ENCODE results near the gene ARRB1. TPM values are rescaled to one million over a fixed set of nuclear protein-coding genes. Genes with fewer than 3 reads are reported as not detected.

The ARRB1 gene
- total RNA-seq, 4 donors from 2014 or later: 41.1 to 102 (median 76.7) TPM

- WGBS: 80% methylated on average over 1 of the region's 2 CpGs
- DNase-seq (ENCODE audit: extremely low spot score): no peak
- Histone ChIP-seq H3K9me3 (no peaks in the 10 kb centered on the region), H3K36me3 (no peaks in the 10 kb centered on the region), H3K27me3 (no peaks in the 10 kb centered on the region), H3K4me3 (peak overlapping the region in 3 of 4 donors; percentile 44 to 61 (median 47)), H3K27ac (replicated peaks in 1 of 4) (peak overlapping the region; percentile 85 to 94 (median 90)), H3K4me1 (peaks cover 63 to 99% (median 97%) of the 10 kb centered on the region in 4 donors)
- TF ChIP-seq EP300 (IDR thresholded peaks at IDR 0.05) (no peak), POLR2A (IDR thresholded peaks at IDR 0.05; ENCODE audit: low read depth) (no peak), CTCF (IDR thresholded peaks at IDR 0.05) (no peak), POLR2AphosphoS5 (IDR thresholded peaks at IDR 0.05) (no peak)
- intact Hi-C loops (cut with DNase I): no loop called here
Measured at GRCh38 chr11:75312346-75312745, 39.1 kb downstream of the ARRB1 start.

- intact Hi-C loops (cut with DNase I): no loop called here
- DNase-seq (ENCODE audit: extremely low spot score): peak; percentile 96
- Histone ChIP-seq H3K4me1 (peaks cover 66 to 99% (median 97%) of the 10 kb centered on the region in 4 donors), H3K9me3 (no peaks in the 10 kb centered on the region), H3K36me3 (peaks cover 0 to 1% (median 0%) of the 10 kb centered on the region in 4 donors), H3K27me3 (no peaks in the 10 kb centered on the region), H3K4me3 (peak overlapping the region; percentile 44 to 61 (median 46)), H3K27ac (replicated peaks in 1 of 4) (peak overlapping the region; percentile 85 to 94 (median 90))
- 34% methylated on average over 12 of the region's 13 CpGs for WGBS
- TF ChIP-seq CTCF (IDR thresholded peaks at IDR 0.05): peak in 1 of 3 experiments; percentile 3
- no peak for TF ChIP-seq POLR2A (IDR thresholded peaks at IDR 0.05; ENCODE audit: low read depth)
- TF ChIP-seq EP300 (IDR thresholded peaks at IDR 0.05): peak; percentile 72
- TF ChIP-seq POLR2AphosphoS5 (IDR thresholded peaks at IDR 0.05): peak; percentile 90 to 91
Measured at GRCh38 chr11:75311858-75312288, 39.6 kb downstream of the ARRB1 start.

- no peak for DNase-seq (ENCODE audit: extremely low spot score)
- Histone ChIP-seq H3K36me3 (peaks cover 0 to 4% (median 0%) of the 10 kb centered on the region in 4 donors), H3K27ac (replicated peaks in 1 of 4) (peak overlapping the region; percentile 85 to 94 (median 90)), H3K4me1 (peaks cover 75 to 95% (median 93%) of the 10 kb centered on the region in 4 donors), H3K27me3 (no peaks in the 10 kb centered on the region), H3K9me3 (no peaks in the 10 kb centered on the region), H3K4me3 (no peak overlapping the region)
- TF ChIP-seq POLR2AphosphoS5 (IDR thresholded peaks at IDR 0.05): no peak
- 76% methylated on average over 4 of the region's 4 CpGs for WGBS
- intact Hi-C loops (cut with DNase I): no loop called here
Measured at GRCh38 chr11:75308986-75309385, 42.5 kb downstream of the ARRB1 start.

GRCh38 chr11:75308116-75308515 is 43.3 kb downstream of the ARRB1 start:
- Histone ChIP-seq H3K4me1 (peaks cover 67 to 95% (median 90%) of the 10 kb centered on the region in 4 donors), H3K27me3 (no peaks in the 10 kb centered on the region), H3K36me3 (peaks cover 0 to 4% (median 0%) of the 10 kb centered on the region in 4 donors), H3K4me3 (no peak overlapping the region), H3K27ac (replicated peaks in 1 of 4) (peak overlapping the region; percentile 85 to 94 (median 90)), H3K9me3 (no peaks in the 10 kb centered on the region)
- TF ChIP-seq EP300 (IDR thresholded peaks at IDR 0.05): no peak
- no peak for DNase-seq (ENCODE audit: extremely low spot score)
- intact Hi-C loops (cut with DNase I): no loop called here
- WGBS: 68% methylated on average over 7 of the region's 7 CpGs

GRCh38 chr11:75307058-75307457 is 44.4 kb downstream of the ARRB1 start:
- WGBS: 81% methylated on average over 3 of the region's 3 CpGs
- Histone ChIP-seq H3K27ac (replicated peaks in 1 of 4) (peak overlapping the region; percentile 85 to 94 (median 90)), H3K4me3 (no peak overlapping the region), H3K36me3 (peaks cover 0 to 4% (median 0%) of the 10 kb centered on the region in 4 donors), H3K4me1 (peaks cover 64 to 94% (median 89%) of the 10 kb centered on the region in 4 donors), H3K27me3 (no peaks in the 10 kb centered on the region), H3K9me3 (no peaks in the 10 kb centered on the region)
- intact Hi-C loops (cut with DNase I): no loop called here
- TF ChIP-seq EP300 (IDR thresholded peaks at IDR 0.05) (no peak), POLR2A (IDR thresholded peaks at IDR 0.05; ENCODE audit: low read depth) (no peak), POLR2AphosphoS5 (IDR thresholded peaks at IDR 0.05) (no peak), CTCF (IDR thresholded peaks at IDR 0.05) (no peak)
- no peak for DNase-seq (ENCODE audit: extremely low spot score)

GRCh38 chr11:75306529-75306928 is 44.9 kb downstream of the ARRB1 start:
- Histone ChIP-seq H3K4me3 (peak overlapping the region in 3 of 4 donors; percentile 18 to 29 (median 23)), H3K27ac (replicated peaks in 1 of 4) (peak overlapping the region; percentile 85 to 94 (median 90))
- DNase-seq (ENCODE audit: extremely low spot score): no peak

More at GRCh38 chr11:75306529-75306928, 44.9 kb downstream of the ARRB1 start:
- WGBS: 77% methylated on average over 10 of the region's 10 CpGs
- TF ChIP-seq POLR2AphosphoS5 (IDR thresholded peaks at IDR 0.05): no peak
- TF ChIP-seq CTCF (IDR thresholded peaks at IDR 0.05): no peak
- TF ChIP-seq EP300 (IDR thresholded peaks at IDR 0.05): no peak
- no peak for TF ChIP-seq POLR2A (IDR thresholded peaks at IDR 0.05; ENCODE audit: low read depth)
- H3K27me3 ChIP-seq: no peaks in the 10 kb centered on the region
- no peaks in the 10 kb centered on the region for H3K9me3 ChIP-seq
- intact Hi-C loops (cut with DNase I): no loop called here
- H3K4me1 ChIP-seq: peaks cover 66 to 94% (median 89%) of the 10 kb centered on the region in 4 donors
- peaks cover 0 to 4% (median 0%) of the 10 kb centered on the region in 4 donors for H3K36me3 ChIP-seq
